ENCODE results near the gene NEUROD2.

NEUROD2 gene

DNA sequence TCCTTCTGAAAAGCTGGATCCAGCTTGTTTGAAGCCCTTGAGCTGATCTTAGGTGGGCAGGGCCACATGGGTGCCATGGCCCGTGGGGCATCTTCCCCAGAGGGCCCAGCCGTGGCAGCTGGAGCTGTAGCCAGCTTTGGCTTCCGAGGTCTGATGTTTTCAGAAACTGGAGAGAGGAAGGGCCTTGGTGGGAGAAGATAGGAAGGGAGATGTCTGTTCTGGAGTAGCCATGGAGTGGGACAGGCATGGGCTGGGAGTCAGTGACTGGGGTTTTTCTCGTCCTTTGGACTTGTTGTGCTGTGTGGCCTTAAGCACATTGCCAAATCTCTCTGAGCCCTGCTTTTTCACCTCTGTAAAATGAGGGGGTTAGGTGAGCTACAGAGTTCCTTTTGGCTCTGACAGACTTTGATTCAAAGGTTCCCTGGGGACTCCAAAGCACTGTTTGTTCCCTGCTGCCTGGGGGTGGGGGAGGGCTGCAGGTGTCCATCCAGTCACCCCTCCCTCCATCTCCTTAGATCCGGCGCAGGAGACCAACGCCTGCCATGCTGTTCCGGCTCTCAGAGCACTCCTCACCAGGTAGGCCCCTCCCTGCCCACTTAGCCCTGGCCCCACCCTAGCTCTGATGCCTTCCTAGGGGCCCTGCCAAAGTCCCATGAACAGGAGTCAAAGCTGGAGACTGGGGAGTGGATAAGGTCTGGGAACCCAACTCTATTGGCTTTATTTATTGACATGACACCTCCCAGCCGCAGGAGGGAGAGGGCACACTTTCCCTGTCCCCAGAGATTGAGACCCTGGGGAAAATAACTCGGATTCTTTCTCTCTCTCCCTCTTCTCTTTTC is 21.2 kb upstream of the NEUROD2 start:
- TF ChIP-seq REST (IDR thresholded peaks at IDR 0.05; ENCODE audit: insufficient read depth in 1 of 2, low read depth in 2 of 2, low read length in 2 of 2) = no peak
- no peak for TF ChIP-seq TAF1 (IDR thresholded peaks at IDR 0.05; ENCODE audit: borderline replicate concordance, insufficient read depth, low read length)
- TF ChIP-seq POLR2AphosphoS5 (IDR thresholded peaks at IDR 0.05; ENCODE audit: low read depth, low read length) = no peak
- TF ChIP-seq SIN3A (IDR thresholded peaks at IDR 0.05; ENCODE audit: borderline replicate concordance, insufficient read depth, low read length) = no peak
- TF ChIP-seq FOXP2 (optimal IDR thresholded peaks at IDR 0.05; ENCODE audit: borderline replicate concordance, extremely low read depth, extremely low read length, insufficient read depth) = no peak

GRCh38 chr17:39627712-39628516 is 20.2 kb upstream of the NEUROD2 start:
- no peak for TF ChIP-seq POLR2AphosphoS5 (IDR thresholded peaks at IDR 0.05; ENCODE audit: low read depth, low read length)
- no peak for TF ChIP-seq FOXP2 (optimal IDR thresholded peaks at IDR 0.05; ENCODE audit: borderline replicate concordance, extremely low read depth, extremely low read length, insufficient read depth)
- no peak for TF ChIP-seq REST (IDR thresholded peaks at IDR 0.05; ENCODE audit: insufficient read depth in 1 of 2, low read depth in 2 of 2, low read length in 2 of 2)
- TF ChIP-seq SIN3A (IDR thresholded peaks at IDR 0.05; ENCODE audit: borderline replicate concordance, insufficient read depth, low read length) = no peak
- no peak for TF ChIP-seq TAF1 (IDR thresholded peaks at IDR 0.05; ENCODE audit: borderline replicate concordance, insufficient read depth, low read length)

DNA sequence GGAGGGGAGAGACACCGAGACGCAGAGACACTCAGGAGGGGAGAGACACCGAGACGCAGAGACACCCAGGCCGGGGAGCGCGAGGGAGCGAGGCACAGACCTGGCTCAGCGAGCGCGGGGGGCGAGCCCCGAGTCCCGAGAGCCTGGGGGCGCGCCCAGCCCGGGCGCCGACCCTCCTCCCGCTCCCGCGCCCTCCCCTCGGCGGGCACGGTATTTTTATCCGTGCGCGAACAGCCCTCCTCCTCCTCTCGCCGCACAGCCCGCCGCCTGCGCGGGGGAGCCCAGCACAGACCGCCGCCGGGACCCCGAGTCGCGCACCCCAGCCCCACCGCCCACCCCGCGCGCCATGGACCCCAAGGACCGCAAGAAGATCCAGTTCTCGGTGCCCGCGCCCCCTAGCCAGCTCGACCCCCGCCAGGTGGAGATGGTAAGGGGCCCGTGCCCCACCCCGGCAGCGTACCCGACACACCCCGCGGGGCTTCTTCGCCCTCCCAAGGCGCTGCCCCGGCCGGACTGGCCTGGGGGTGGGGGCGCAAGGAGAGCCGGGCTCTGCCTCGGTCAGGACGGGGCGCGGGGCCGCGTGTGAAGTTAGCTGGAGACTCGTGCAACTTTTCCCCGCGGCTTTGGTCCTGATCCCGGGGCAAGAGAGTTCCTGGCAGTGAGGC is 19.5 kb upstream of the NEUROD2 start:
- TF ChIP-seq SIN3A (IDR thresholded peaks at IDR 0.05; ENCODE audit: borderline replicate concordance, insufficient read depth, low read length) = no peak
- TF ChIP-seq REST (IDR thresholded peaks at IDR 0.05; ENCODE audit: insufficient read depth in 1 of 2, low read depth in 2 of 2, low read length in 2 of 2) = no peak
- TF ChIP-seq FOXP2 (optimal IDR thresholded peaks at IDR 0.05; ENCODE audit: borderline replicate concordance, extremely low read depth, extremely low read length, insufficient read depth) = no peak
- no peak for TF ChIP-seq POLR2AphosphoS5 (IDR thresholded peaks at IDR 0.05; ENCODE audit: low read depth, low read length)
- TF ChIP-seq TAF1 (IDR thresholded peaks at IDR 0.05; ENCODE audit: borderline replicate concordance, insufficient read depth, low read length) = no peak

DNA sequence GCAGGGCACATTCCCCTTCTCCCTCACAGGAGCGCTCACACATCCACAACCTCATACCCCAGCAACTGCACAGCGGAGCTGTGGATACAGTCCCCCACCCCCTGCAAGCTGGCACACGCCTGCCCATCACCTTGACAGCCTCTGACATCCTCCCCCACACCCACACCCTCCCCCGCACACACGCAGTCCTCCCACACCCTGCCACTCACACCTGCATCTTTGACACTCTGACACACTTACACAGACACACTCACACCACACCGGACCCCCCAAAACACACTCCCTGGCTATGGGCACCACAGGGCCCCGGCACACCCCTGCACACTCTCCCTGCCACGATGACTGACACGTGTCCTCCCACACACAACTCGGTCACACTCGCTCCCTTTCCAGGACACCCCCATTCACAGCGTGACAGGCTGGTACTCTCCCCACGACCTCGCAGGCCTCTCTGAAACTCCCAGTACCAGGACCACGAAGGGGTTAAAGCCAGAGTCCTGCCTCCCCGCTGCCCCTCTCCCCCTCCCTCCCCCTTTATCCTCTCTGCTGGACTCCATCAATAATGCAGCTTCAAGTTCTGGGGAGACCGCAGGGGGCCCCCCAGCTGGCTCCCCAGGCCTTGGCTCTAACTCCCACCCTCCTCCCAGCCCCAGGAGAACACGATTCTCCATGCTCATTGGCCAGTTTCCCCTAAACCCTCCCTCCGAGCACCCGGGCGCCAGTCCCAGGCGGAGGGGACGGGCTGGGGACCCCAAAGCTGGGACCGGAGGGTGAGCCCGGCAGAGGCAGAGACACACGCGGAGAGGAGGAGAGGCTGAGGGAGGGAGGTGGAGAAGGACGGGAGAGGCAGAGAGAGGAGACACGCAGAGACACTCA is 18.7 kb upstream of the NEUROD2 start, which contains the start of gene PPP1R1B:
Gene PPP1R1B (plus strand): TSS at position 782 of the 876 bp plus-strand sequence. CDS start 441 bp downstream, outside the sequence.
- no peak for TF ChIP-seq POLR2AphosphoS5 (IDR thresholded peaks at IDR 0.05; ENCODE audit: low read depth, low read length)

Measured in PFSK-1 (cell line).